ENCODE data around the gene RGS14. TPM values are rescaled to one million over a fixed set of nuclear protein-coding genes. Genes with fewer than 3 reads are reported as not detected.
"Not testable (repeated sequence)": the region's sequence is repeated elsewhere in the genome, so short reads cannot be mapped to it uniquely, and the experiment has no call there.

RGS14 gene
- total and polyA plus RNA-seq, 9 donors, result 0.73 to 27.0 (median 7.2) TPM

DNA sequence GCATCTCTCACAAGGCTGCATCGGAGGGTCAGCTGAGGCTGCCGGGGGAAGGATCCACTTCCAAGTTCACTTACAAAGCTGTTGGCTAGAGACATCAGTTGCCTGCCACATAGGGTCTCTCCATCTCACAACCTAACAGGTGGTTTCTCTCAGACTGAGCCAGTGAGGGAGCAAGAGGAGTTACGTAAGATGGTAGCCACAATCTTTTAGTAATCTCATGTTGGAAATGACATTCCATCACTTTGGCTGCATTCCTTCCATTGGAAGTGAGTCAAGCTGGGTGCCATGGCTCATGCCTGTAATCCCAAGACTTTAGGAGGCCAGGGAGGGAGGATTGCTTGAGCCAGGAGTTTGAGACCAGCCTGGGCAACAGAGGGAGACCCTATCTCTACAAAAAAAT is 61.3 kb downstream of the RGS14 start:
- intact Hi-C loops (cut with DNase I), result loop anchor here in 1 of 4 donors (5.0 kb wide), 1 partner anchor 33 kb away; no protein-coding TSS in a partner anchor
- Histone ChIP-seq H3K27me3 (no peaks in the 10 kb centered on the region), H3K36me3 (no peaks in the 10 kb centered on the region), H3K4me1 (ENCODE audit: insufficient read depth) (no peaks in the 10 kb centered on the region), H3K4me3 (no peak overlapping the region), H3K27ac (no peak overlapping the region), H3K9me3 (no peaks in the 10 kb centered on the region)
- no peak for DNase-seq
- 74 to 80% (median 76%) methylated on average over 3 of the region's 3 CpGs for WGBS, 3 donors
- TF ChIP-seq EP300 (IDR thresholded peaks at IDR 0.05) (no peak), CTCF (IDR thresholded peaks at IDR 0.05) (no peak), POLR2A (IDR thresholded peaks at IDR 0.05) (no peak)

DNA sequence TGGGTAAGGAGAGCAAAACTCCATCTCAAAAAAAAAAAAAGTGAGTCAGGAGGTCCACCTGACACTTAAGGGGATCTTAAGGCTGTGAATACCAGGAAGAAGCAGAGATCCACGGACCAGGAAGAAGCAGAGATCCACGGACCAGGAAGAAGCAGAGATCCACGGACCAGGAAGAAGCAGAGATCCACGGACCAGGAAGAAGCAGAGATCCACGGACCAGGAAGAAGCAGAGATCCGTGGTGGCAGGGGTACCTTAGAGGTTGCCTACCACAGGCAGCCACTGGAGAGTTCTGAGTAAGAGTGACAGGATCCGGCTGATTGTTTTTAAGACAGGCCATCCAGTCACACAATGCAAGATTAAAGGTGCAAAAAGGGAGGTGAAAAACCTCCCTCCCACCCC is 62.7 kb downstream of the RGS14 start:
- H3K4me1 ChIP-seq (ENCODE audit: insufficient read depth); DNase-seq; intact Hi-C loops (cut with DNase I); H3K9me3 ChIP-seq; H3K4me3 ChIP-seq; H3K27ac ChIP-seq; H3K27me3 ChIP-seq; H3K36me3 ChIP-seq: not testable (repeated sequence)
- WGBS, 3 donors, result 71 to 83% (median 80%) methylated on average over 7 of the region's 7 CpGs

GRCh38 chr5:177421062-177421798 is 63.5 kb downstream of the RGS14 start:
- Histone ChIP-seq H3K9me3 (no peaks in the 10 kb centered on the region), H3K4me1 (ENCODE audit: insufficient read depth) (peaks cover 4% of the 10 kb centered on the region), H3K4me3 (no peak overlapping the region), H3K27ac (no peak overlapping the region), H3K27me3 (no peaks in the 10 kb centered on the region), H3K36me3 (no peaks in the 10 kb centered on the region)
- intact Hi-C loops (cut with DNase I), result no loop called here
- no peak for DNase-seq
- 59 to 70% (median 69%) methylated on average over 6 of the region's 6 CpGs for WGBS, 3 donors
- TF ChIP-seq POLR2A (IDR thresholded peaks at IDR 0.05) (no peak), CTCF (IDR thresholded peaks at IDR 0.05) (no peak), EP300 (IDR thresholded peaks at IDR 0.05) (no peak)

Other genes with a start within 250 kb of the RGS14 start
- gene NSD1, start 224.2 kb upstream of the RGS14 start, total RNA-seq, result 100 to 1,000 TPM in 1 of 7 donors, 10 to 100 TPM in 6; 25.6 to 110 (median 83.2) TPM
- gene NSD1, start 224.2 kb upstream of the RGS14 start, polyA plus RNA-seq, result 10 to 100 TPM; 11.5 to 28.0 TPM
- 10 to 100 TPM; 23.3 to 40.4 (median 26.8) TPM for gene RAB24, start 54.2 kb upstream of the RGS14 start, total RNA-seq
- 10 to 100 TPM; 17.0 to 40.4 TPM for gene RAB24, start 54.2 kb upstream of the RGS14 start, polyA plus RNA-seq
- 10 to 100 TPM; 42.8 to 96.8 (median 74.6) TPM for gene PRELID1, start 54.1 kb upstream of the RGS14 start, total RNA-seq
- 10 to 100 TPM; 65.0 to 77.6 TPM for gene PRELID1, start 54.1 kb upstream of the RGS14 start, polyA plus RNA-seq
- 1 to 10 TPM; 3.2 to 9.8 (median 6.2) TPM for gene MXD3, start 46.0 kb upstream of the RGS14 start, total RNA-seq
- 1 to 10 TPM in 1 of 2 donors, under 1 TPM in 1; 0.30 to 6.0 TPM for gene MXD3, start 46.0 kb upstream of the RGS14 start, polyA plus RNA-seq
- 100 to 1,000 TPM in 2 of 7 donors, 10 to 100 TPM in 5; 63.5 to 154 (median 93.5) TPM for gene LMAN2, start 6.3 kb upstream of the RGS14 start, total RNA-seq
- gene LMAN2, start 6.3 kb upstream of the RGS14 start, polyA plus RNA-seq, result 100 to 1,000 TPM in 1 of 2 donors, 10 to 100 TPM in 1; 85.0 to 142 TPM
- gene SLC34A1, start 26.5 kb downstream of the RGS14 start, total RNA-seq, result not detected
- not detected for gene SLC34A1, start 26.5 kb downstream of the RGS14 start, polyA plus RNA-seq
- gene PFN3, start 42.7 kb downstream of the RGS14 start, total RNA-seq, result not detected
- not detected for gene PFN3, start 42.7 kb downstream of the RGS14 start, polyA plus RNA-seq
- 1 to 10 TPM in 1 of 7 donors, under 1 TPM in 1, not detected in 5; 0.28 to 1.7 TPM for gene F12, start 51.6 kb downstream of the RGS14 start, total RNA-seq
- gene F12, start 51.6 kb downstream of the RGS14 start, polyA plus RNA-seq, result not detected
- 10 to 100 TPM; 13.6 to 30.3 (median 21.7) TPM for gene GRK6, start 68.8 kb downstream of the RGS14 start, total RNA-seq
- 10 to 100 TPM in 1 of 2 donors, 1 to 10 TPM in 1; 5.9 to 15.3 TPM for gene GRK6, start 68.8 kb downstream of the RGS14 start, polyA plus RNA-seq
- 10 to 100 TPM in 1 of 7 donors, 1 to 10 TPM in 5, under 1 TPM in 1; 0.66 to 11.4 (median 2.1) TPM for gene PRR7, start 88.9 kb downstream of the RGS14 start, total RNA-seq
- under 1 TPM in 1 of 2 donors, not detected in 1; 0.51 TPM for gene PRR7, start 88.9 kb downstream of the RGS14 start, polyA plus RNA-seq
- gene DBN1, start 115.7 kb downstream of the RGS14 start, total RNA-seq, result 10 to 100 TPM; 35.1 to 91.6 (median 57.0) TPM
- gene DBN1, start 115.7 kb downstream of the RGS14 start, polyA plus RNA-seq, result 10 to 100 TPM; 18.4 to 55.4 TPM
- 100 to 1,000 TPM in 4 of 7 donors, 10 to 100 TPM in 3; 32.7 to 243 (median 151) TPM for gene PDLIM7, start 139.7 kb downstream of the RGS14 start, total RNA-seq
- gene PDLIM7, start 139.7 kb downstream of the RGS14 start, polyA plus RNA-seq, result 10 to 100 TPM; 25.7 to 83.3 TPM
- 1 to 10 TPM; 1.3 to 7.2 (median 2.5) TPM for gene DOK3, start 151.9 kb downstream of the RGS14 start, total RNA-seq
- gene DOK3, start 151.9 kb downstream of the RGS14 start, polyA plus RNA-seq, result 1 to 10 TPM; 1.8 to 4.2 TPM
- 100 to 1,000 TPM in 1 of 7 donors, 10 to 100 TPM in 6; 63.5 to 104 (median 76.0) TPM for gene DDX41, start 159.0 kb downstream of the RGS14 start, total RNA-seq
- gene DDX41, start 159.0 kb downstream of the RGS14 start, polyA plus RNA-seq, result 10 to 100 TPM; 58.3 to 63.6 TPM
- 10 to 100 TPM; 50.2 to 77.6 (median 64.3) TPM for gene FAM193B, start 196.6 kb downstream of the RGS14 start, total RNA-seq
- gene FAM193B, start 196.6 kb downstream of the RGS14 start, polyA plus RNA-seq, result 10 to 100 TPM; 14.8 to 77.3 TPM
- gene TMED9, start 234.3 kb downstream of the RGS14 start, total RNA-seq, result 100 to 1,000 TPM in 2 of 7 donors, 10 to 100 TPM in 5; 54.0 to 112 (median 80.7) TPM
- 10 to 100 TPM; 68.5 to 80.3 TPM for gene TMED9, start 234.3 kb downstream of the RGS14 start, polyA plus RNA-seq
- gene B4GALT7, start 242.2 kb downstream of the RGS14 start, total RNA-seq, result 10 to 100 TPM; 18.0 to 40.0 (median 27.2) TPM
- gene B4GALT7, start 242.2 kb downstream of the RGS14 start, polyA plus RNA-seq, result 10 to 100 TPM in 1 of 2 donors, 1 to 10 TPM in 1; 8.5 to 28.7 TPM